Fibroblast of mammary gland (primary cell): ENCODE data around the gene TUFT1.
A peak's percentile ranks its signal among the peaks of the same experiment; 100 is the strongest.
"Not testable (repeated sequence)": the region's sequence is repeated elsewhere in the genome, so short reads cannot be mapped to it uniquely, and the experiment has no call there.

Experiments used
- DNase-seq: peaks from one replicate; pipeline ENCODE4 v3.0.0-alpha.2; 2010; ENCODE audit warnings: low read depth
- H3K4me3 ChIP-seq: 2 replicates; pipeline ENCODE4 v1.5.1; 2011; ENCODE audit warnings: low read depth, mild to moderate bottlenecking, low read length, moderate library complexity; ENCODE audit not compliant: control insufficient read depth
- CTCF ChIP-seq: conservative IDR thresholded peaks from 2 replicates; pipeline ENCODE4 v1.5.1; 2011; ENCODE audit warnings: low read depth, low read length, inconsistent platforms; ENCODE audit not compliant: control insufficient read depth, insufficient read depth

Gene TUFT1

GRCh38 chr1:151615711-151616504, 75.8 kb downstream of the TUFT1 start:
- H3K4me3 ChIP-seq, result no peak overlapping the region
- no peak for TF ChIP-seq CTCF
- DNase-seq, result no peak

- no peak overlapping the region for H3K4me3 ChIP-seq
- TF ChIP-seq CTCF, result no peak
- DNase-seq, result peak; percentile 44
Measured at GRCh38 chr1:151616505-151616849, 76.4 kb downstream of the TUFT1 start.

GRCh38 chr1:151618003-151618402, 77.9 kb downstream of the TUFT1 start:
- TF ChIP-seq CTCF, result no peak
- no peak overlapping the region for H3K4me3 ChIP-seq
- no peak for DNase-seq

- no peak overlapping the region for H3K4me3 ChIP-seq
- no peak for DNase-seq
- TF ChIP-seq CTCF, result no peak
Measured at GRCh38 chr1:151618470-151618869, 78.4 kb downstream of the TUFT1 start.

GRCh38 chr1:151618996-151619395, 78.9 kb downstream of the TUFT1 start:
- not testable (repeated sequence) for DNase-seq

GRCh38 chr1:151619489-151620093, 79.5 kb downstream of the TUFT1 start:
- no peak overlapping the region for H3K4me3 ChIP-seq
- peak; percentile 57 for DNase-seq
- no peak for TF ChIP-seq CTCF

More at GRCh38 chr1:151618996-151619395, 78.9 kb downstream of the TUFT1 start:
- not testable (repeated sequence) for H3K4me3 ChIP-seq

- H3K4me3 ChIP-seq, result no peak overlapping the region
- peak; percentile 52 for DNase-seq
- TF ChIP-seq CTCF, result no peak
Measured at GRCh38 chr1:151620286-151620685, 80.2 kb downstream of the TUFT1 start.
